Measurements from ENCODE around the gene PCNT.
"Not testable (repeated sequence)": the region's sequence is repeated elsewhere in the genome, so short reads cannot be mapped to it uniquely, and the experiment has no call there.

The PCNT gene

DNA sequence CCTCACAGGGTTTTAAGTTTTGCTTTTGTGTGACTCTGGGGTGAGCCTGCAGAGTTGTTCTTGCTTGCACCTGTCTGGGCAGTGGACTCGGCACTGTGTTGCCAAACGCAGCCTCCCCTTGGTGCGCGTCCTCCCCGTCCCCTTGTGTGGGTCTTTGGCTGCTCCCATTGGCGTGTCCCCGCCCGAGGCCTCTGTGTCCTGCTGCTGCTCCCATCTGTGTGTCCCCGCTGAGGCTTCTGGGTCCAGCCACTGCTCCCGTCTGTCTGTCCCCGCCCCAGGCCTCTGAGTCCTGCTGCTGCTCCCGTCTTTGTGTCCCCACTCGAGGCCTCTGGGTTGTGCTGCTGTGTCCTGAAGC lies 62.8 kb downstream of the PCNT start:
- DNase-seq: no peak

DNA sequence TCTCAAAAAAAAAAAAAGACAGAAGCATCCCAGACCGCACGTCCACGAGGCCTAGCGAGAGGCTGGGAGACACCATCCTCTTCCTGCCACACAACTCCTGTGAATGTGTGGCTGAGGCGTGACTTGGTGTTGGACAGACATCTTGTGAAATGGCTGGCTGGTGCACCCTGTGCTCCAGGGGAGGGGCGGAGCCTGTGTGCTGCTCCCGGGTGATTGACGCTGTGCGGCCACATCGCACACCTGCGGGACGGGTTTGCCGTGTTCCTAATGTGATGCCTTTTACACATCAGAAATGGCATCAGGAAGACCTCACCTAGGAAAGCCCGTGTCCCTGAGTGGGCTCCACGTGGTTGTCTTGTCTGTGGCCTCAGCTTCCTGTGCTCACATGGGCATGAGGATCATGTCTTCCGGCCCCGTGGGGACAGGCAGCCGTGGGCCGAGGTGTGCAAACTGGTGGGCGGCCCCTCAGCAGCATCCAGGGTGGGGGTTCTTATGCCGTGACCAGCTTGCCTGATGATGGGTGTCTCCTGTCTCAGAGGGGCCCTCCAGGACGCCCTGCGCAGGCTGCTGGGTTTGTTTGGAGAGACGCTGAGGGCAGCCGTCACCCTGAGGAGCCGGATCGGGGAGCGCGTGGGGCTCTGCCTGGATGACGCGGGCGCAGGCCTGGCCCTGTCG lies 64.4 kb downstream of the PCNT start:
- DNase-seq: no peak

DNA sequence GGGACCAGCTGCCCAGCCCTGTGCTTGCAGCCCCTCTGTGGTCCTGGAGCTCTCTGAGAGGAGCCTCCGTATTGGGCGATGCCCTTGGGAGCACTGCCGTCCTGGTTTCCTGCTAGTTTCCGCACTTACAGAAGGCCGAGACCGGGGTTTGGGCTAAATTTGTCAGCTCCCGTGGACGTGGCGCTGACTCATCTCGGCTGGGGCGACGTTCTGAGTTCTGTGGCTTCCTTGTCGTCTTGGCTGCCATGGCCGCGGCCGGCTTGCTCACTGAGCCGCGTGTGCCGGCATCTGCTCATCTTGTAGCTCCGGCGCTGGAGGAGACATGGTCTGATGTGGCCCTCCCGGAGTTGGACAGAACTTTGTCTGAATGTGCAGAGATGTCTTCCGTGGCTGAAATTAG lies 64.9 kb downstream of the PCNT start:
- DNase-seq: no peak

DNA sequence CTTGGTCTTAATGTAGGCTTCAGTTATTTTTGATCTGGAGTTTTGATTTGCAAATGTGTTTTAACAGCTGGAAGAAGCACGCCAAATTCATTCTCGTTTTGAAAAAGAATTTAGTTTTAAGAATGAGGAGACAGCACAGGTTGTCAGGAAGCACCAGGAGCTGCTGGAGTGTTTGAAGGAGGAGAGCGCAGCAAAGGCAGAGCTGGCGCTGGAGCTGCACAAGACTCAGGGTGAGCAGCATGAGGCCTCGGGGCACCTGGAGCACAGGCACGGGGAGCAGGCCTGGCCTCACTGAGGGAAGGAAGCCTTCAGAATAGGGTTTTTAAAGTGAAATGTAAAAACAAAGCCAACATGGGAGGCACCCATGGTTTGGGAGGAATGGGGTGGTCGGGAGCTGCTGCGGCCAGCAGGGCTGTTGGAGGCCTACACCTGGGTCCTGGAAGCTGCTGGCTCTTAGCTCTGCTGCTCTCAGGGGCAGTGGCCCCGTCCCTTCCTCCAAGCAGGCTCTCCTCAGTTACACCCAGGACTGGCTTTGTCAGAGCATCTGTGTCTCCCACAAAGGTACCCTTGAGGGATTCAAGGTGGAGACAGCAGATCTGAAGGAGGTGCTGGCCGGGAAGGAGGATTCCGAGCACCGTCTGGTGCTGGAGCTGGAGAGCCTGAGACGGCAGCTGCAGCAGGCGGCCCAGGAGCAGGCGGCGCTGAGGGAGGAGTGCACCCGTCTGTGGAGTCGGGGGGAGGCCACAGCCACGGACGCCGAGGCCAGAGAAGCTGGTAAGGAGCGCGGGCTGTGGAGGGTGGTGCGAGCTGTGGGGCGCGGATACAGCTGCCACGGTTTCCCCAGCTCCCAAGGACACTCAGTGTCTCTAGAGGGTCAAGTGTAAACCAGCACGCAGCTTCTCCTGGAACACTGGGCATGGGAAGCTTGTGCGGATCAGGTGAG lies 66.9 kb downstream of the PCNT start:
- DNase-seq: no peak

DNA sequence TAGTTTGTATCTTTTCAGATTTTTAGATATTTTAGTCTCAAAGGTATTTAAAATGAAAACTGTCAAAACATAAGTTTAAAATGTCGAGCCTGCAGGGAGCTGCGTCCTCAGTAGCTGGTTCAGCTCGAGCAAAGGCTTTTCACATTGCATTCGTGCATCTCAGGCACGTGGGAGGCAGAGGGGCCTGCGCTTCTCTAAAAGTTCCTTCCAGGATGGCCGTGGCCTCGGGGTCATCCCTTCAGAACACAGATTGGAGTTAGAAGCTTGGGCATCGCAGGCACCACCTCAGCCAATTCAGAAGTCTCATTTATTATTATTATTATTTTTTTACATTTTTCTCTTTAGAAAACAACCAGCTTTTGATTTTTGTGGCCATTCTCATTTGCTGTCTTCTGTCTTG lies 67.8 kb downstream of the PCNT start:
- DNase-seq: no peak

DNA sequence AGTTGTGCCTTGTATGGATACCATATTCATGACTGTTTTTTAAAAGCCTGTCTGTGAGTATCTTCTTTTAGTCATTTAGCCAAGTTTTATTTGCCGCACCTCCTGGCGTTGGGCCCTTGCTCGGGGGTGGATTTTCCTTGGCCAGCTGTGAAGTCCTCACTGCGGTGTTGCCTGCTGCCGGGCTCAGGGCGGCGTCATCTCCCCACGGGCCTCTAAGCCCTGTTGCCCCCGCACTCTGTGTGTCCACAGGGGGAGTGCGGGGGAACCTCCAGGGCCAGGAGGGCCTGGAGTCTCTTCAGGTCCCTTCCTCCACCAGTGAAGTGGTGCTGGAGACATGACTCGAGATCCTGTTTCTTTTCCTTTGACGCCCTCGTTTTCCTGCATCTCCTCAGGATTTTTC lies 69.0 kb downstream of the PCNT start:
- no peak for DNase-seq

DNA sequence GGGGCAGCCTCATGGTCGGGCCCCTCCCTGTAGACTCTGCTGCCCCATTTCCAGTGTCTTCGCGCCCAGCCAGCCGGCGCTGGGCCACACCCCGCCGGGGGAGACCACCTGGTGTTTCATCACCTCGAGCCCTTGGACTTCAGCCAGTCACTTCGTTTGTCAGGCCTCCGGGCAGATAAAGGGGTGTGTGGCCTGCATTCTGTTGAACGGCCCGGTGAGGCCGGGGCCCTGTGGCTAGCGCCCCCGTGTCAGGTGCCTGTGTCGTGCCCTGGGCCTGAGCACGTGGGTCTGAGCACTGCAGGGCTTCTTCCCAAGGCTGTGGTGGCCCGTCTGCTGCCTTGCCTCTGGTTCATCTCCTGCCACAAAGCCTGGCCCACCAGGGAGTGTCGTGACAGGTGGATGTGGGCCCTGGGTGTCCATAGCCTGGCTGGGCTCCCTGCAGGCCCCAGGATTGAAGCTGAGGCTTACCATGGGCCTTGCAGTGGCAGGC lies 69.5 kb downstream of the PCNT start:
- no peak for DNase-seq

DNA sequence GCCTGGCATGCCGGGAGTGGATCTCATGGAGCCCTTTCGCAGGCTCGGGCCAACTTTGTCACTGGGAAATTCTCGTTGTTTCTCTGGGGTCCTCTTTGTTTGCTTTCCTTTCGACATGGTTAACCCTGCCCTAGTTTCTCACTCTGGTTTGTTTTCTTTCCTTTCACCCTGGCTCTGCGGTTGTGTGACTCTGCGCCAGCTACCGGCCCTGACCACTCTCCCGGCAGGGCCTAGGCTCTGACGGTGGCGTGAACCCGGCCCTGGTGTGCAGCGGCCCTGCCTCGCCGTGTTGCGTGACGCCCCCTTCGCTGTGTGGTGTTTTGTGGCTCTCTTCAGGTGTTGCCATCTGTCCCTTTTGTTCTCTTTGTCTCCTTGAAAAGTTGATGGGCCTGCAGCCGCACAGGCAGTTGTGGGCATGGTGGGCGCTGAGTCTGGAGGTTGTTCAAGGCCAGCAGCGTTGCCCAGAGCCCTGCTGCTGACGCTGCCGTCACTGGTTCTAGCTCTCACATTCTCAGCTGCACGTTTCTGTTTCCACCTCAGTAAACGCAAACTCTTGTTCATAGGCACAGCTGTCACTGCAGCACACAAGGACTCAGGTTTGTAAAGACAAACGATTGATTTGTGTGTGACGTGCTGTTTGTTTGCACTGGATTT lies 70.1 kb downstream of the PCNT start:
- no peak for DNase-seq

DNA sequence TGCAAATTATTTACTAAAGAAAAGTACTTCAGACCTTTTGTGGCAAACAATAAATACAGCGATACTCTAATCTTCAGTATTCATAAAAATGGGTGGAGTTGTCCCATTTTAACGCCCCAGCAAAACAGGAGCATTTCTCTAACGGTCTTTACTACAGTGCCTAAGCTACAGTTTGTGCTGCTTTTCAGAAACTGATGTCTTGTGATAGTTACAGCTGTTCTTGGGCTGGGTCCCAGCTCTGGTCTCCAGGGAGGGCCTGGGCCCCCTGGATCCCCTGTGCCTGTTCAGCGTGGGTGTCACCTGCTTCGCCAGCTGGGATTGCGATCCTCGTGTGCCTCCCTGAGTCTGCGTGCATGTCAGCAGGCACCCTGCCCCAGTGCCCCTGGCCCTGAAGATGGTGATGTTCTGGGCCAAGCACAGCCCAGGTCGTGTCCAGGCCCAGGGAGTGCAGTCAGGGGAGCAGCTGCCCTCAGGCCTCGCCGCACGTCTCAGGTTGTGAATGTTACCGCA lies 70.7 kb downstream of the PCNT start:
- DNase-seq: no peak

DNA sequence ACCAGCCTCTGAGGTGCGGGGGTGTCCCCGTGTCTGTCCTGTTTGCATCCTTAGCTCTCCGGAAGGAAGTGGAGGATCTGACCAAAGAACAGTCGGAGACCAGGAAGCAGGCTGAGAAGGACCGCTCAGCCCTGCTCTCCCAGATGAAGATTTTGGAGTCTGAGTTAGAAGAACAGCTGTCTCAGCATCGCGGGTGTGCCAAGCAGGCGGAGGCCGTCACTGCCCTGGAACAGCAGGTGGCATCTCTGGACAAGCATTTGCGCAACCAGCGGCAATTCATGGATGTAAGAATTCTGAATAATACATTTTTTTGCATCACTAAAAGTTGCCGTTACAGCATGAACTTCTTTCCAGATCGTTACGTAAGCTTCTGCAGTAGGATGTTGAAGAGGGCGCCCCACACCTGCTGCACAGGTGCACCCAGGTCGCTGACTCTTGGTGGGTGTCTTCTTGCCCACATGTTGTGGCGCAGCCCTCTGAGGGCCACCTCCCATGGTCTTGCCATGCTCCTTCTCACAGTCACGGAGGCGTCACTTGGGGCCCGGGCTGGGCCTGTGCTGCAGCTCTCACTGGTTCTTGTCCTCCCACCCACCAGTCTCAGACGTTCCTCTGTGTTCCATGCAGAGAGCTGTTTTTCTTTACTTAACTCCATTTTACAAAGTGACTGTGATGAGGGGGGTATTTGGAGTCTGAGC lies 73.4 kb downstream of the PCNT start:
- no peak for DNase-seq

DNA sequence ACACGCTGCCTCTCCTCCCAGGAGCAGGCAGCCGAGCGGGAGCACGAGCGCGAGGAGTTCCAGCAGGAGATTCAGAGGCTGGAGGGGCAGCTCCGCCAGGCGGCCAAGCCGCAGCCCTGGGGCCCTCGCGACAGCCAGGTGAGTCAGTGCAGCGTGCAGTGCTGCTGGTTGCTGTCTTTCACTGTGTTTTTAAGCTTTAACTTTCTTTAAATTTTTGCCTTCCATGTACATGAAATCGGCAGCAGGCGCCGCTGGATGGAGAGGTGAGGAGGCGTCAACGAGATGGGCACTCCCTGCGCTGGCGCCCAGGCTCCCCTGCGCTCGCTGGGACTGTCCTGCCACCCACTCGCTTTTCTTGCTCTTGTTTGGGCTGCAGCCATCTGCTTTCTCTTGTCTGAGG lies 74.0 kb downstream of the PCNT start:
- DNase-seq: no peak

DNA sequence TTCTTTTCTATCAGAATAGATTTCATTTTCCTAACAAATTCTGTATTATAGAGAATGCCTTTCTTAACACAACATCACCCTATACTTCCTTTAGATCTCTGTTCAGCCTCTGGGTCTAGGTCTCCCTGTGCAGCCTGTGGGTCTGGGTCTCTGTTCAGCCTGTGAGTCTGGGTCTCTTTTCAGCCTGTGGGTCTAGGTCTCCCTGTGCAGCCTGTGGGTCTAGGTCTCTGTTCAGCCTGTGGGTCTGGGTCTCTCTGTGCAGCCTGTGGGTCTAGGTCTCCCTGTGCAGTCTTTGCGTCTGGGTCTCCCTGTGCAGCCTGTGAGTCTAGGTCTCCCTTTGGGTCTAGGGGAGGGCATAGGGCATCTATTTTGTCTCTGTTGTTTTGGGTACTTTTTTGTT lies 75.2 kb downstream of the PCNT start:
- DNase-seq: no peak

DNA sequence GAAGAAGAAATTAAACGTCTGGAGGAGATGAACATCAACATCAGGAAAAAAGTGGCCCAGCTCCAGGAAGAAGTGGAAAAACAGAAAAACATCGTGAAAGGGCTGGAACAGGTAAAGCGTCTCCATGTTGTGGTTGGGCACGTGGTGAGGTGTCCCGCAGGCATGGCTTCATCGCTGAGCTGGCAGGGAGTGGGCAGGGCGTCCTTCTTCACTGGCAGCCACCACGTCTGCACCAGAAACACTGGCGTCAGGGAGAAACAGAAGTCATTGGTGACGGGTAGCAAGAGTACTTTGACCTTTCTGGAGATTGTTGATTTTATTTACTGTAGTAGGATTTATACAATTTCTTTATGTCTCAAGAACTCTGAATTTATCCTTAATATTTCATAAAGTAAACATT lies 75.7 kb downstream of the PCNT start:
- no peak for DNase-seq

DNA sequence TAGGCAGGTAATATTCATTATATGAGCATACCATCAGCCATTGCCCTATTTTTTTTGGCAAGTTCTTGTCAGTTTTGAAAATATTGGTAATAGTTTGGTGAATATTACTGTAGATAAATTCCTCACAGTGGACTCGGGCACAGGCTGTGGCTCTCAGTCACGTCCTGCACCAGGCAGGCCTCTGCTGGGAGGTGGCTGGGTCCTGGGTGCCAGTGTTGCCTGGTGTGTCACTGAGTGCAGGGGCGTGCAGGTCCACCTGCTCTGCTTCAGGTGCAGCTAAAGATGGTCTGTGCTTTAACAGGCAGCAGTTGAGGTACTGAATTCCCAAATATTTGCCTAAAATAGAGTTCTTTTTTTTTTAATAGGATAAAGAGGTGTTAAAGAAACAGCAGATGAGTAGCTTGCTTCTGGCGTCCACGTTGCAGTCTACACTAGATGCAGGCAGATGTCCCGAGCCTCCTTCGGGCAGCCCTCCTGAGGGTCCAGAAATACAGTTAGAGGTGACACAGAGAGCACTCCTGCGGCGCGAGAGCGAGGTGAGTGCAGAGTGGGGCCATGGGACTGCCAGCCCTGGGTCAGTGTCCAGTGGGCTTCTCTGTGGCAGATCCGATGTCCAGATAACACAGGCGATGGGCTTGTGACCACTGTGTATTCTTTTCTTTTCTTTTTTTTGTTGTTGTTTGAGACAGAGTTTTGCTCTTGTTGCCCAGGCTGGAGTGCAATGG lies 77.4 kb downstream of the PCNT start:
- no peak for DNase-seq

DNA sequence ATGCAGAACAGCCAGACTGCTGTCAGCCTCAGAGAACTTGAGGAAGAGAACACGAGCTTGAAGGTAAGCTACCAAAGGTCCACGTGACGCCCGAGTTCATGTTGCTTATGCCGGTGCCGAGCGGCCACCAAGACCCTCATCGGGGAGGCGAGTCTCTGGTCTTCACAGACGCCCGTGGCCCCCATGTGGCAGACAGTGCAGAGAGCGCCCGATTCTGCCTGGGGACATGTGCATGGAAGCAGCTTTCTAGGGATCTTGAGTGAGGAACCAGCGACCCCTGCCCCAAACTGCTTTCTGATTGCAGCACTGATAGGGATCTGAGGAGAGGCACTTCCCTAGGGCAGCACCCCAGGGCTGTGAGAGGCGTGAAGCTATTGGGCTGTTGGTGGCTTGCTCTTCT lies 78.5 kb downstream of the PCNT start:
- no peak for DNase-seq

DNA sequence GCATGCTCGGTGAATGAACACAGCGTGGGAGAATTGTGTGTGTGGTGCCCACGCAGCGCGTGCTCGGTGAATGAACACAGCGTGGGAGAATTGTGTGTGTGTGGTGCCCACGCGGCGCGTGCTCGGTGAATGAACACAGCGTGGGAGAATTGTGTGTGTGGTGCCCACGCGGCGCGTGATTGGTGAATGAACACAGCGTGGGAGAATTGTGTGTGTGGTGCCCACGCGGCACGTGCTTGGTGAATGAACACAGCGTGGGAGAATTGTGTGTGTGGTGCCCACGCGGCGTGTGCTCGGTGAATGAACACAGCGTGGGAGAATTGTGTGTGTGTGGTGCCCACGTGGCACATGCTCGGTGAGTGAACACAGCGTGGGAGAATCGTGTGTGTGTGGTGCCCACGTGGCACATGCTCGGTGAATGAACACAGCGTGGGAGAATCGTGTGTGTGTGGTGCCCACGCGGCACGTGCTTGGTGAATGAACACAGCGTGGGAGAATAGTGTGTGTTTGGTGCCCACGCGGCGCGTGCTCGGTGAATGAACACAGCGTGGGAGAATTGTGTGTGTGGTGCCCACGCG lies 79.4 kb downstream of the PCNT start:
- not testable (repeated sequence) for DNase-seq

DNA sequence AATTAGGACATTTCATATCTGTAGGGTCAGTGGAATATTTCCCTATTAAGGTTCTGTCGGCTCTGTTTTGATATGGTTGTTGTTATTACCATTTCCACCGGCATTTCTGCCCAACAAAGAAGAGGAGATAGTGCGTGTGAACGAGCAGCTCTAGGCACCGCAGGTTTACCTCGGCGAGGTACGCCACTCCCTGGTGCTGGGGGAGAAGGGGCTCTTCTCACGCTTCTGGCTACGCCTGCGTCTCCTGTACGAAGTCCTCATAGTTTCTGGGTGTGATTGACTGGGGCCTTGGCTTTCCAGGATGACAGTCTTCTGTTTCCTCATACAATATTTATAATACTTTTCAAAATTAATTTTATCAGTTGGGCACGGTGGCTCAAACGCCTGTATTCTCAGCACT lies 80.3 kb downstream of the PCNT start:
- DNase-seq: no peak

DNA sequence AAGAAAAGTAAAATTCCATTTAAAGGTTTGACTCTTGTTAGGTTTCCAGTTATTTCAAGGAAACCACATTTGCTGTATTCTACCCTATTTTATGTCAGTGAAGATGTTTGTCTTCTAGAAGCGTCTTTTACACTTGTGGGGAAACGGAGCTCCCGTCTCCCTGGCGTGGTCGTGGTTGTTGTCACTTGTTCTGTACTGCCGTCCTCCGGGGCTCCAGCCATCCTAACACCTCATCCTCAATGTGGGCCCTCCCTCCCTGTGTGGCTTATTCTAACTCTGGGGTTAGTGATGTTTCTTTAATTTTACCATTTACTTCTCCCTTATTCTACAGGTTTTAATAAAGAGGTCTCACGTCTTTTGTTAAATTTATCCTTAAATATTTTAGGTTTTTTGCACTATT lies 82.0 kb downstream of the PCNT start:
- no peak for DNase-seq

DNA sequence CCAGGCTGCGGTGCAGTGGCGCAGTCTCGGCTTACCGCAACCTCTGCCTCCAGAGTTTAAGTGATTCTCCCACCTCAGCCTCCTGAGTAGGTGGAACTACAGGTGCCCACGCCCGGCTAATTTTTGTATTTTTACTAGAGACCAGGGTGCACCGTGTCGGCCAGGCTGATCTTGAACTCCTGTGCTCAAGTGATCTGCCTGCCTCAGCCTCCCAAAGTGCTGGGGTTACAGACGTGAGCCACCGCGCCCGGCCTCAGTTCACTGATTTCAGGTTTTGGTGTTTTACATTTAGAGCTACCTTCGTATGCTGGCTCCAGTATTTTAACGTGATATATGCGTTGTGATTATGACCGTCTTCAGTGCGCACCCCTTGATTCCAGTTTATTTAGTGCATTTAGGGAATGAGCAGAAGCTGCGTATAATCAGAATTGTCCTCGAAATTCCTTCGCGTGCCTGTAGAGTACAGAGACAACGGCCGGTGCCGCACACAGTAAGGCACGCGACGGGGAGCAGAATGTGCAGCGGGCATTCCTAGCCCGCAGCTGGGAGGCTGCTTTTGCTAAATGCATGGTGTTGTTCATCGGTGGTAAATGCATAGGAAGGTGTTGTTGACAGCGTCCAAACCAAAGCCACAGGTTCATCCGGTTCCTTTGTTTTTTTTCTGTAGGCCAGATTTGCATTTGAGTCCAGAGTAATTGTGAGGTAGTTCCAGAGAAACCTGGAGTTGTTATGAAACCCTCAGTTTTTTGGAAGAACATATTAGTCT lies 85.9 kb downstream of the PCNT start:
- DNase-seq: no peak

DNA sequence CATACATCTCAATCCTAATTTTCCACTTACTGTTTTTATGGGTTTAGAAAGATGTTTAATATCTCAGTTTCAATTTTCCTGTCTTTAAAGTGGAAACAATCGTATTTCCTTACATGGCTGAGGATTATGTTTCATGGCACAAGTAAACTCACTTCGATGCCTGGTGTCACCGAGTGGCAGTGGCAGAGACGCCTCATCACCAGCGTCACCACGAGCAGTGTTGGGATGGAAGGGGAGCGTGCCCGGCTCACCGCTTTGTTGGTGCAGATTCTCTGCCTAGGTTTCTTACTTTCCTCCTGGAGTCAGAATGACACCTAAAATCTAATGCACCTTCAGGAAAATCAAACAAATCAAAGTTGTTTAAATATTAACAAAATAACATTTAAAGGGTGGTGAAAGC lies 86.6 kb downstream of the PCNT start:
- DNase-seq: no peak

DNA sequence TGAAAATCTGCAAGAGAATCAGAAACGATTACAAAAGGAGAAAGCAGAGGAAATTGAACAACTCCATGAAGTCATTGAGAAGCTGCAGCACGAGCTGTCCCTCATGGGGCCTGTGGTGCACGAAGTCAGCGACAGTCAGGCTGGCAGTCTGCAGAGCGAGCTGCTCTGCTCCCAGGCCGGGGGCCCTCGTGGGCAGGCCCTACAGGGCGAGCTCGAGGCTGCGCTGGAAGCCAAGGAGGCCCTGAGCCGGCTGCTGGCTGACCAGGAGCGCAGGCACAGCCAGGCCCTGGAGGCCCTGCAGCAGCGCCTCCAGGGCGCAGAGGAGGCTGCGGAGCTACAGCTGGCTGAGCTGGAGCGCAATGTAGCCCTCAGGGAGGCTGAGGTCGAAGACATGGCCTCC lies 87.3 kb downstream of the PCNT start:
- DNase-seq: no peak

Data from SIG-M5 (cell line).